Peyer's patch (tissue), 4 donors: ENCODE results near the gene SPRED1. TPM values are rescaled to one million over a fixed set of nuclear protein-coding genes. Genes with fewer than 3 reads are reported as not detected.

Source experiments
- DNase-seq, 3 donors: peaks; one replicate each; pipeline ENCODE4 v3.0.0-alpha.2; 2017 to 2019
- H3K27ac ChIP-seq, 4 donors: fragments of 200-600 bp; sonication (generic); one replicate each; pipeline ENCODE4 v1.5.1; 2016 to 2019
- H3K27me3 ChIP-seq, 2 donors: fragments of 200-600 bp; sonication (generic); one replicate each; pipeline ENCODE4 v1.5.1; 2019
- H3K36me3 ChIP-seq, 3 donors: fragments of 200-600 bp; sonication (generic); one replicate each; pipeline ENCODE4 v1.5.1; 2016 to 2019
- H3K4me1 ChIP-seq, 4 donors: fragments of 200-600 bp; sonication (generic); one replicate each; pipeline ENCODE4 v1.5.1; 2016 to 2019
- H3K4me3 ChIP-seq, 4 donors: fragments of 200-600 bp; sonication (generic); 1 replicate in 3 of 4; 2 replicates in 1 of 4; pipeline ENCODE4 v1.5.1; 2016 to 2019; ENCODE audit warnings: mild to moderate bottlenecking in 1 of 4
- H3K9me3 ChIP-seq, 4 donors: fragments of 200-600 bp; sonication (generic); one replicate each; pipeline ENCODE4 v1.5.1; 2016 to 2019; ENCODE audit warnings: mild to moderate bottlenecking in 1 of 4
- POLR2A ChIP-seq, 2 donors: fragments of 450-650 bp; IDR thresholded peaks; one replicate each; pipeline ENCODE4 v1.5.1; 2017; ENCODE audit warnings: antibody characterized with exemption in 2 of 2, mild to moderate bottlenecking in 2 of 2, moderate library complexity in 2 of 2
- total RNA-seq, 4 donors: library from RNA; depleted of rRNA; stranded (reverse); fragments of >200 nt; gene quantifications; one replicate each; pipeline ENCODE4 v1.1.0, GENCODE V29; 2016
- TF ChIP-seq, protein P1 (sequence below), 6 experiments: fragments of 450-650 bp in 4 of 6; fragments of 200-600 bp in 2 of 6; sonication (generic) in 1 of 6; IDR thresholded peaks; one replicate each; pipeline ENCODE4 v1.5.1; 2017 to 2019; ENCODE audit warnings: antibody characterized with exemption in 6 of 6, mild to moderate bottlenecking in 3 of 6, moderate library complexity in 1 of 6

Gene SPRED1
- total RNA-seq, 4 donors from 2014 or later: 8.9 to 40.4 (median 20.2) TPM

DNA sequence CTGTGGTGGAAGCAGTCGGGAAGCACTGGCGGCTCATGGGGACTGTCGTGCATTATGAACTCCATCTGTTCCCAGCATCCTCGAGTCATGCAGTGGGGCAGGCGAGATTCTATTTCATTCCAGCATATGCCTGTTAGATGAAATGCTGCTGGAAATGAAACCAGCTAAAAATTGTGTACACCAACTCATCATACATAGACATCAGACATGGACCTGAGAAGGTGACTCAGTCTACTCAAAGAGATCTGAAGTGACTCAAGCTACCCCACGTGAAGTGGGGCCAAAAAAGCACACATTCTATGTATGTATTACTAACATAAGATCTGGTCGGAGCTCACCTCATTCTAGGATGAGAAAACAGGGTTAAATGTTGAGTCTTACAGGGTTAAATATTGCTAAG, 153.8 kb downstream of the SPRED1 start:
- Histone ChIP-seq H3K36me3 (no peaks in the 10 kb centered on the region), H3K4me3 (no peak overlapping the region), H3K4me1 (no peaks in the 10 kb centered on the region), H3K27me3 (no peaks in the 10 kb centered on the region), H3K27ac (no peak overlapping the region), H3K9me3 (no peaks in the 10 kb centered on the region)
- TF ChIP-seq POLR2A (IDR thresholded peaks at IDR 0.05): no peak
- TF ChIP-seq, protein P1, sequence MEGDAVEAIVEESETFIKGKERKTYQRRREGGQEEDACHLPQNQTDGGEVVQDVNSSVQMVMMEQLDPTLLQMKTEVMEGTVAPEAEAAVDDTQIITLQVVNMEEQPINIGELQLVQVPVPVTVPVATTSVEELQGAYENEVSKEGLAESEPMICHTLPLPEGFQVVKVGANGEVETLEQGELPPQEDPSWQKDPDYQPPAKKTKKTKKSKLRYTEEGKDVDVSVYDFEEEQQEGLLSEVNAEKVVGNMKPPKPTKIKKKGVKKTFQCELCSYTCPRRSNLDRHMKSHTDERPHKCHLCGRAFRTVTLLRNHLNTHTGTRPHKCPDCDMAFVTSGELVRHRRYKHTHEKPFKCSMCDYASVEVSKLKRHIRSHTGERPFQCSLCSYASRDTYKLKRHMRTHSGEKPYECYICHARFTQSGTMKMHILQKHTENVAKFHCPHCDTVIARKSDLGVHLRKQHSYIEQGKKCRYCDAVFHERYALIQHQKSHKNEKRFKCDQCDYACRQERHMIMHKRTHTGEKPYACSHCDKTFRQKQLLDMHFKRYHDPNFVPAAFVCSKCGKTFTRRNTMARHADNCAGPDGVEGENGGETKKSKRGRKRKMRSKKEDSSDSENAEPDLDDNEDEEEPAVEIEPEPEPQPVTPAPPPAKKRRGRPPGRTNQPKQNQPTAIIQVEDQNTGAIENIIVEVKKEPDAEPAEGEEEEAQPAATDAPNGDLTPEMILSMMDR (IDR thresholded peaks at IDR 0.05): no peak
- DNase-seq: no peak

Other genes with a start within 250 kb of the SPRED1 start
- 10 to 100 TPM in 1 of 4 donors, 1 to 10 TPM in 3; 7.7 to 10.5 (median 9.2) TPM for gene FAM98B, start 201.3 kb downstream of the SPRED1 start, total RNA-seq